HepG2 (cell line): Measurements from ENCODE around the gene BHLHE23. TPM values are rescaled to one million over a fixed set of nuclear protein-coding genes. Genes with fewer than 3 reads are reported as not detected.
A peak's percentile ranks its signal among the peaks of the same experiment; 100 is the strongest.

ENCODE experiments used
- ATAC-seq: fragments of 200-7000 bp; cut with Tn5 transposase; 3 replicates; pipeline ENCODE4 v1.9.1; 2020; ENCODE audit warnings: mild to moderate bottlenecking, moderate library complexity
- BruUV-seq: library from RNA; stranded (reverse); fragments of 400-500 nt; replicated peaks from 2 replicates; lab custom pipeline; 2021; lab: Mats Ljungman, UMichigan
- CTCF ChIA-PET: fragments of 300-600 bp; formaldehyde crosslinking; extraction: SDS; loops from one replicate; lab custom pipeline; 2021; ENCODE audit warnings: low total read pairs, inconsistent platforms, low intra/inter-chr PET ratio; lab: Yijun Ruan, JAX
- POLR2A ChIA-PET: fragments of 350-600 bp; sonication (Branson Sonifier 250); formaldehyde crosslinking; loops from one replicate; lab custom pipeline; 2020; ENCODE audit warnings: antibody characterized with exemption, inconsistent platforms; lab: Yijun Ruan, JAX
- DNase-seq: peaks from one replicate; pipeline ENCODE4 v3.0.0-alpha.2; 2015; ENCODE audit warnings: low spot score
- FAIRE-seq: peaks from 3 replicates; lab custom pipeline; 2011; peaks lifted over from hg19 to GRCh38; lab: Jason Lieb, UNC
- H2AFZ ChIP-seq: one replicate; pipeline ENCODE4 v1.6.1; 2011; ENCODE audit warnings: low read length, inconsistent platforms
- H3K27ac ChIP-seq: fragments of 300-600 bp; 3 replicates; pipeline ENCODE4 v1.8.0; 2011; ENCODE audit warnings: mixed run types, mild to moderate bottlenecking, mixed read lengths, low read length, inconsistent platforms; ENCODE audit not compliant: insufficient read depth; ENCODE audit errors: extremely low read length
- H3K27me3 ChIP-seq, 2 experiments: fragments of 200-600 bp in 1 of 2; 2 replicates in 1 of 2; 3 replicates in 1 of 2; pipeline versions ENCODE4 v1.6.0 to v1.8.0; 2011; ENCODE audit warnings: low read length in 2 of 2, mild to moderate bottlenecking in 2 of 2, moderate library complexity in 2 of 2, inconsistent platforms in 1 of 2; ENCODE audit not compliant: insufficient read depth in 2 of 2, control insufficient read depth in 1 of 2
- H3K36me3 ChIP-seq, 2 experiments: fragments of 200-600 bp in 1 of 2; replicated peaks in 1 of 2; 2 replicates in 1 of 2; 3 replicates in 1 of 2; pipeline versions ENCODE4 v1.5.1 to v1.8.0; 2011; ENCODE audit warnings: low read length in 2 of 2, inconsistent platforms in 1 of 2; ENCODE audit not compliant: insufficient read depth in 2 of 2, control insufficient read depth in 1 of 2
- H3K4me1 ChIP-seq: 2 replicates; pipeline ENCODE4 v1.5.1; 2012; ENCODE audit warnings: low read length, inconsistent platforms; ENCODE audit not compliant: insufficient read depth
- H3K4me2 ChIP-seq: 2 replicates; pipeline ENCODE4 v1.6.0; 2011; ENCODE audit warnings: low read depth, low read length, inconsistent platforms
- H3K4me3 ChIP-seq, 3 experiments: fragments of 200-600 bp in 1 of 3; sonication (generic), shearing (Covaris generic) in 1 of 3; replicated peaks in 1 of 3; 2 replicates each; pipeline ENCODE4 v1.5.1; 2011 to 2016; ENCODE audit warnings: low read length in 3 of 3, inconsistent platforms in 2 of 3, low read depth in 2 of 3, mild to moderate bottlenecking in 2 of 3, control low read depth in 1 of 3, mixed read lengths in 1 of 3; ENCODE audit not compliant: insufficient read depth in 1 of 3
- H3K79me2 ChIP-seq: one replicate; pipeline ENCODE4 v1.6.1; 2011; ENCODE audit warnings: low read length, inconsistent platforms; ENCODE audit not compliant: insufficient read depth
- H3K9ac ChIP-seq: 2 replicates; pipeline ENCODE4 v1.6.0; 2011; ENCODE audit warnings: mild to moderate bottlenecking, low read depth, low read length, inconsistent platforms; ENCODE audit not compliant: insufficient read depth
- H3K9me3 ChIP-seq: 2 replicates; pipeline ENCODE4 v1.5.1; 2012; ENCODE audit warnings: mild to moderate bottlenecking, low read length
- H4K20me1 ChIP-seq: 2 replicates; pipeline ENCODE4 v1.6.0; 2011; ENCODE audit warnings: inconsistent platforms, mild to moderate bottlenecking, low read length, moderate library complexity; ENCODE audit not compliant: insufficient read depth
- AHR ChIP-seq: IDR thresholded peaks from 2 replicates; pipeline ENCODE4 v1.6.1; 2018; ENCODE audit warnings: missing genetic modification reagents, missing compliant biosample characterization
- CTCF ChIP-seq: sonication (generic); formaldehyde crosslinking; IDR thresholded peaks from 2 replicates; pipeline ENCODE4 v1.5.0; 2020; ENCODE audit warnings: mild to moderate bottlenecking, missing genetic modification reagents, moderate library complexity
- ETV6 ChIP-seq: sonication (generic); formaldehyde crosslinking; conservative IDR thresholded peaks from 2 replicates; pipeline ENCODE4 v1.4.0; 2020; ENCODE audit warnings: missing genetic modification reagents
- GPBP1L1 ChIP-seq: sonication (generic); formaldehyde crosslinking; IDR thresholded peaks from 2 replicates; pipeline ENCODE4 v1.5.0; 2020; ENCODE audit warnings: mild to moderate bottlenecking, missing genetic modification reagents
- HMGXB3 ChIP-seq: sonication (generic); formaldehyde crosslinking; IDR thresholded peaks from 2 replicates; pipeline ENCODE4 v1.4.0; 2020; ENCODE audit warnings: missing genetic modification reagents, borderline replicate concordance
- HNF4A ChIP-seq: sonication (generic); formaldehyde crosslinking; IDR thresholded peaks from 2 replicates; pipeline ENCODE4 v1.4.0; 2020; ENCODE audit warnings: missing genetic modification reagents
- PAWR ChIP-seq: sonication (generic); formaldehyde crosslinking; IDR thresholded peaks from 2 replicates; pipeline ENCODE4 v1.4.0; 2020; ENCODE audit warnings: missing genetic modification reagents, mild to moderate bottlenecking, borderline replicate concordance
- PAX8 ChIP-seq: sonication (generic); formaldehyde crosslinking; IDR thresholded peaks from 2 replicates; pipeline ENCODE4 v1.8.0; 2022; ENCODE audit warnings: mild to moderate bottlenecking, missing genetic modification reagents, borderline replicate concordance
- STAG1 ChIP-seq: sonication (generic); formaldehyde crosslinking; IDR thresholded peaks from 2 replicates; pipeline ENCODE4 v1.4.0; 2020; ENCODE audit warnings: missing genetic modification reagents
- ZBTB7B ChIP-seq: sonication (generic); formaldehyde crosslinking; IDR thresholded peaks from 2 replicates; pipeline ENCODE4 v1.4.0; 2020; ENCODE audit warnings: missing genetic modification reagents
- ZC3H4 ChIP-seq: sonication (generic); formaldehyde crosslinking; IDR thresholded peaks from 2 replicates; pipeline ENCODE4 v1.4.0; 2020; ENCODE audit warnings: missing genetic modification reagents, borderline replicate concordance
- ZNF10 ChIP-seq: sonication (generic); formaldehyde crosslinking; IDR thresholded peaks from 2 replicates; pipeline ENCODE4 v1.4.0; 2020; ENCODE audit warnings: mild to moderate bottlenecking, low read depth, missing genetic modification reagents, borderline replicate concordance
- ZNF468 ChIP-seq: sonication (generic); formaldehyde crosslinking; IDR thresholded peaks from 2 replicates; pipeline ENCODE4 v1.8.0; 2022; ENCODE audit warnings: mild to moderate bottlenecking, moderate library complexity, missing genetic modification reagents
- ZNF580 ChIP-seq: IDR thresholded peaks from 2 replicates; pipeline ENCODE4 v1.6.1; 2016; ENCODE audit warnings: low read depth, borderline replicate concordance
- ZNF747 ChIP-seq: sonication (generic); formaldehyde crosslinking; IDR thresholded peaks from 2 replicates; pipeline ENCODE4 v1.8.1; 2023; ENCODE audit warnings: missing genetic modification reagents, mild to moderate bottlenecking, borderline replicate concordance
- ZNF772 ChIP-seq: sonication (generic); formaldehyde crosslinking; IDR thresholded peaks from 2 replicates; pipeline ENCODE4 v1.5.0; 2020; ENCODE audit warnings: mild to moderate bottlenecking, missing genetic modification reagents
- WGBS: methylation state at CpG from one replicate; pipeline ENCODE4 v1.1.6; 2017; ENCODE audit warnings: low lambda C conversion rate; 5-methylcytosine and 5-hydroxymethylcytosine counted together
- in situ Hi-C: cut with HindIII; loops from 2 replicates; pipeline ENCODE4 v1.10.0; 2017; ENCODE audit warnings: low pct_unique_long_range_greater_than_20kb; ENCODE audit not compliant: extremely low pct_ligation_motif_present
- intact Hi-C: fragments of 100-400 bp; cut with micrococcal nuclease; formaldehyde crosslinking; loops from one replicate; pipeline ENCODE4 v1.10.0; 2022; ENCODE audit not compliant: unreplicated experiment
- polyA plus RNA-seq, 8 experiments: library from polyadenylated mRNA; depleted of rRNA in 3 of 8; stranded (reverse) in 7 of 8; unstranded in 1 of 8; fragments of >200 nt; fragmentation: Illumina TruSeq in 4 of 8; extraction: Trizol in 4 of 8; gene quantifications; 2 replicates each; pipeline versions ENCODE4 v1.2.1 to v1.2.3, GENCODE V29; 2011 to 2016; ENCODE audit warnings: low read depth in 4 of 8, missing spikeins in 1 of 8, mixed read lengths in 1 of 8; ENCODE audit not compliant: insufficient read depth in 1 of 8
- total RNA-seq, 5 experiments: library from RNA; depleted of rRNA; stranded (reverse); fragments of >200 nt; fragmentation: Illumina TruSeq; extraction: Trizol; gene quantifications; 2 replicates each; pipeline ENCODE4 v1.2.3, GENCODE V29; 2016; ENCODE audit warnings: low read depth in 1 of 5

Gene BHLHE23
- total and polyA plus RNA-seq, 2 of the 13 experiments (the other 11 are each of a cell fraction or from before 2014, with no cell fraction given): not detected

GRCh38 chr20:63052571-63053431 lies 46.0 kb upstream of the BHLHE23 start:
- ATAC-seq: peak; percentile 26; the same call in 2 of the 3 replicates
- 3% methylated on average over 12 of the region's 20 CpGs for WGBS
- BruUV-seq: no TSS peak
- Histone ChIP-seq H3K9ac (no peak overlapping the region), H3K36me3 (no peaks in the 10 kb centered on the region), H4K20me1 (peaks cover 19% of the 10 kb centered on the region), H3K4me2 (no peak overlapping the region), H3K4me1 (peaks cover 9% of the 10 kb centered on the region), H2AFZ (no peak overlapping the region), H3K27ac (no peak overlapping the region), H3K27me3 (peaks cover 31 to 73% of the 10 kb centered on the region in 2 experiments), H3K4me3 (no peak overlapping the region), H3K9me3 (no peaks in the 10 kb centered on the region), H3K79me2 (no peaks in the 10 kb centered on the region)
- in situ Hi-C loops: no loop called here
- no peak for FAIRE-seq
- DNase-seq: no peak
- CTCF ChIA-PET: no interaction called here
- POLR2A ChIA-PET: no interaction called here
- intact Hi-C loops: loop anchor here (10.0 kb wide), 1 partner anchor 192 kb away; no protein-coding TSS in a partner anchor
- TF ChIP-seq PAX8 (no peak), ZNF747 (no peak), ZNF10 (CRISPR knock-in tag) (no peak), GPBP1L1 (CRISPR knock-in tag) (no peak), ZC3H4 (CRISPR knock-in tag) (no peak), PAWR (CRISPR knock-in tag) (no peak), ZNF772 (CRISPR knock-in tag) (no peak), CTCF (CRISPR knock-in tag) (peak; percentile 51), ZNF468 (CRISPR knock-in tag) (no peak), ETV6 (CRISPR knock-in tag) (no peak), HNF4A (peak; percentile 39; the same call in 1 of the 2 replicates), ZBTB7B (CRISPR knock-in tag) (0 out of 2 replicates have a peak, but pooled peaks have one; percentile 38), STAG1 (peak; percentile 21; the same call in 1 of the 2 replicates), HMGXB3 (no peak), AHR (no peak), ZNF580 (no peak)
